Stimulated activated CD4-positive, alpha-beta T cell treated with anti-CD3 and anti-CD28 coated beads, TNF-alpha, amount 100 ng/mL, for 48 hours (primary cell): Measurements from ENCODE around the gene YIF1A.
"Not testable (repeated sequence)": the region's sequence is repeated elsewhere in the genome, so short reads cannot be mapped to it uniquely, and the experiment has no call there.

ENCODE experiments used
- DNase-seq, 3 donors: peaks; one replicate each; pipeline ENCODE4 v3.0.0-alpha.2; 2020; ENCODE audit warnings: low read depth in 3 of 3

The YIF1A gene

GRCh38 chr11:66268952-66269905 lies 19.7 kb downstream of the YIF1A start:
- no peak for DNase-seq

- peak; percentile 99 to 100 (median 99) for DNase-seq
Measured at GRCh38 chr11:66268244-66268951, 20.5 kb downstream of the YIF1A start, which contains the start of gene RAB1B. TSS of gene RAB1B (plus strand) at chr11:66268639. CDS start at chr11:66268680, 41 bp downstream.

DNA sequence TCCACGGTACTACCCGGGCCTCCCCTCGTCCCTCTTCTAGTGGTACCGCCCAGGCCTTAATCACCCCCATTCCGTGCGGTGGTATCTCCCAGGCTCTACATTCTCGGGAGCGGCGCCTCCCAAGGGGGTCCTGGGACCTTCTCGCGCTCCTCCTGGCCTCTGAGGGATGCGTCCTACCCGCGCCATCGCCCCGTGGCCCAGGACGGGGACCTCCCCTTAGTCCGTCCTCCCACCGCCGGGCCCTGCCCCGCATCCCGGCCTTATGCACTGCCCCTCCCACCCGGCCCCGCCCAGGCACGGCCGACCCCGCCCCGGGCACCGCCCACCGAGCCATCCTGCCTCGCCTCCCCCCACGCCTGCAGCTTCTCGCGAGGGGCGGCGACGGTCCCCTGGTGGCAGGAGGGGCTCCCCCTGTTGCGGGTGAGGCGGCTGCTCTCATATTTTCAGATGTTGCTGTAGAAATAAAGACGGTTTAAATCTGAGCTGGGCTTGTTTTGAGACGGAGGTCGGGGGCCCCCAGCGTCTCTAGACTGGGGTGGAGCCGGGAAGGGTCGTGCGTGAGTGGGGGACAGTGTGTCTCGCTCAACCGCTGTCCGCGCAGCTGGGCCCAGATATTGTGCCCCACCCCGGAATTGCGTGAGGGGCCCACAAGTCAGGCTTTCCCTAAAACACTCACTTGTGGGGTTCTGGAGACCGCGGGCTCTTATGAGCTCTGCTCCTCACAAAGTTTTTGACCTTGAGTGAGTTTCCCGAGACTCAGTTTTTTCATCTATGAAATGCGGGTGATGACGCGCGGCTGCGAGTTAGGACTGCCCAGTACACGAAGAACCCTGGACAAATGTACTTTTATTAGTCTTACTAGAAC lies 21.3 kb downstream of the YIF1A start:
- DNase-seq: peak; percentile 76 to 91 (median 80)

DNA sequence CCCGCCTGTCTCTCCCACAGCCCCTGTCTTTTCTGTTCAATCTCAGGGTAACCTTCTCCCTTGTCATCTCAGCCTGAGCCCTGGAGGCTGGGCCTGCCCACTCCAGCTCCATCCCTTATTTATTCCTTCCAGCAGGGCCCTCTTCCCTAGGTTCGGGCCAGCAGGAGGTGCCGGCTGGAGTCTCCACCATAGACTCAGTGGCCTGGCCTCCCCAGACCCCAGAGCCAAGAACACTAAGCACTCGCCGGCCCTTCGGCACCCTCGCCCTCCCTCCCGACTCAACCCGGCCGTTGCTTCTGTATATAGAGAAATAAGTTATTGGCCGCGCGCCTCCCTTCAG lies 21.9 kb downstream of the YIF1A start:
- no peak for DNase-seq

GRCh38 chr11:66266378-66267038 lies 22.4 kb downstream of the YIF1A start:
- DNase-seq: no peak

DNA sequence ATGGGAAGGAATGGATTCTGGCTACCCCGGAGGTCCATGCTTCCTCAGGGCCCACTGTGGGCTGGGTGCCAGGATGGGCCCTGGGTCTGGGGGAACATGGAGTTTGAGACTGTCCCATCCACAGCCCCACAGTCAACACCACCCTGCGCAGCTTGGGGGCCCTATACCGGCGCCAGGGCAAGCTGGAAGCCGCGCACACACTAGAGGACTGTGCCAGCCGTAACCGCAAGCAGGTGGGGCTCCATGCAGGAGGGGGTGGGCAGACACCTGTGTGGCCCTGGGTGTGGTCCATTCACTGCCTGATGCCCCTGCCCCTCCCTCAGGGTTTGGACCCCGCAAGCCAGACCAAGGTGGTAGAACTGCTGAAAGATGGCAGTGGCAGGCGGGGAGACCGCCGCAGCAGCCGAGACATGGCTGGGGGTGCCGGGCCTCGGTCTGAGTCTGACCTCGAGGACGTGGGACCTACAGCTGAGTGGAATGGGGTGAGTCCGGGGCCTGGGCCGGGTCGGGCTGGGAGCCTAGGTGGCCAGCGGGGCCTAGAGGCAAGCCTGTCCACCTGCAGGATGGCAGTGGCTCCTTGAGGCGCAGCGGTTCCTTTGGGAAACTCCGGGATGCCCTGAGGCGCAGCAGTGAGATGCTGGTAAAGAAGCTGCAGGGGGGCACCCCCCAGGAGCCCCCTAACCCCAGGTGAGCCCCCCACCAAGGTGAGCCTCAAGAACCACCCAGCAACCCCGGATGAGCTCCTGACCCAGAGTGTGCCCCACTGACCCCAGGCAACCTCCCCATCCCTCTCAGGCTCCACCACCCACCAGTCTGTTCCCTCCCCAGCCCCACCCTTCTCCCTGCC lies 23.2 kb downstream of the YIF1A start:
- DNase-seq: no peak

DNA sequence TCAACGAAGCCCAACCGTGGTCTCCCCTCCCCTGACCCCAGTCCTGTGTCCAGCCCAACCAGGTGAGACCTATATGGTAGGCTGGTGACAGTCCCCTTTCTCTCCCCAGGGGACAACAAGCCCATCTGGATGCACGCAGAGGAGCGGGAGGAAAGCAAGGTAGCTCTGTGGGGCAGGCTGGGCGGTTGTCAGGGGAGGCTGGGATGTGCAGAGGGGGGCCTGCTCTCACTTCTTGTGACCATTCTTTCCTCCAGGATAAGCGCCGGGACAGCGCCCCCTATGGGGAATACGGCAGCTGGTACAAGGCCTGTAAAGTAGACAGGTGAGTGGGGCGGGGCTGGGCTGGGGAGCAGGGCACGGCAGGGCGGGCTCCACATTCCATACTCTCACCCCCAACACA lies 24.0 kb downstream of the YIF1A start:
- peak in 1 of 3 donors; percentile 27 for DNase-seq

DNA sequence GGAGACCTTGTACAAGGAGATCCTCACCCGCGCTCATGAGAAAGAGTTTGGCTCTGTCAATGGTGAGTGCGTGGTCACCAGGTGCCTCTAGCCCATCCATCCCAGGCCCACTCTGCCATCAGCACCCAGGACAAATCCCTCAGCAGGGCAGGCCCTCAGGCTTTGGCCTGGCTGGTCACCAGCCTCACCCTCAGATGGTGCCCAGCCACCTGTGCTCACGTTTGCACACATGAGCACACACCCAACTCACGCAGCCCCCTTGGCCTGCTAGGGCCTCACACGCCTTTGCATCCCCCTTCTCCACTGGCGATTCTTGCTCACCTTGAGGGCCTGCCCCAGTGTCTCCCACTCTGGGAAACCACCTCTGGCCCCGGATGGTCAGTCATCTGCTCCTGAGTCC lies 24.6 kb downstream of the YIF1A start:
- no peak for DNase-seq

GRCh38 chr11:66263785-66264184 lies 25.2 kb downstream of the YIF1A start:
- DNase-seq: no peak

- DNase-seq: no peak
Measured at GRCh38 chr11:66263231-66263630, 25.7 kb downstream of the YIF1A start.

DNA sequence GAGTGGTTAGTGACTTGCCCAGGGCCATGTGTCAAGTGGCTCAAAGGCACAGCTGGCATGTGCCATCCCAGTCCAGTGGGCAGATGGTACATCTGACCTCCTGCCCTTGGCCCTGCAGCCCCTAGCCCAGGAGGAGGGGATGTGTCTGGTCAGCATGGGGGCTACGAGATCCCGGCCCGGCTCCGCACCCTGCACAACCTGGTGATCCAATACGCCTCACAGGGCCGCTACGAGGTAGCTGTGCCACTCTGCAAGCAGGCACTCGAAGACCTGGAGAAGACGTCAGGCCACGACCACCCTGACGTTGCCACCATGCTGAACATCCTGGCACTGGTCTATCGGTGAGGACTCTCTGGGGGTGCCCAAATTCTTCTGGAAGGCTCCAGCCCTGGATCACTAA lies 26.2 kb downstream of the YIF1A start:
- no peak for DNase-seq

GRCh38 chr11:66262191-66262590 lies 26.8 kb downstream of the YIF1A start:
- no peak for DNase-seq

DNA sequence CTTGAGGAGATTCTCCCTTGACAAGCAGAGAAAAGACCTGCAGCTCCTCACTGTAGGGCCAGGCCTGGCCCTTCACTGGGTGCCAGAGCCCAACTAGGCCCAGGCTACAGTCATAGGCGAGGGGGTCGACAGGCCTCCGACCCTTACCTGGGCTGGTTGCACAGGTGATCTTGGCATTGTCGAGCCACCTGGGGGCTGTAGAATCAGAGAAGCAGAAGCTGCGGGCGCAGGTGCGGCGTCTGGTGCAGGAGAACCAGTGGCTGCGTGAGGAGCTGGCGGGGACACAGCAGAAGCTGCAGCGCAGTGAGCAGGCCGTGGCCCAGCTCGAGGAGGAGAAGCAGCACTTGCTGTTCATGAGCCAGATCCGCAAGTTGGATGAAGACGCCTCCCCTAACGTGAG lies 27.4 kb downstream of the YIF1A start:
- no peak for DNase-seq

DNA sequence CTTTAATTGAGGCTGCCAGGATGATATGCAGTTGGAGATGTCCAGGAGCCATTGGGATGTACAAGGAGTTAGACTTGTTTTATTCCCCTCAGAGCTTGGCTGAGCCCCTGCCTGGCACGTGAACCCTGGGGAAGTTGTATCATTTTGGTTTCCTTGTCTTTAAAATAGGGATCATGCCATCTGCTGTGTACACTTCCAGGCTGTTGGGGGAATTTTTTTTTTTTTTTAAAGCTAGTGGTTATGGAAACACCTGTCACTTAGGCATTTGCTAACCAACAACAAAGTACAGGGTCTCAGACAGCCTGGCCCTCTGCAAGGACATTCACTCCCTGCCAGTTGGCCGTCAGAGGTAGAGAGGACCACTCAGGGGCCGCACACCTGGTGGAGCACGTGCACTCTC lies 29.0 kb downstream of the YIF1A start:
- no peak for DNase-seq

DNA sequence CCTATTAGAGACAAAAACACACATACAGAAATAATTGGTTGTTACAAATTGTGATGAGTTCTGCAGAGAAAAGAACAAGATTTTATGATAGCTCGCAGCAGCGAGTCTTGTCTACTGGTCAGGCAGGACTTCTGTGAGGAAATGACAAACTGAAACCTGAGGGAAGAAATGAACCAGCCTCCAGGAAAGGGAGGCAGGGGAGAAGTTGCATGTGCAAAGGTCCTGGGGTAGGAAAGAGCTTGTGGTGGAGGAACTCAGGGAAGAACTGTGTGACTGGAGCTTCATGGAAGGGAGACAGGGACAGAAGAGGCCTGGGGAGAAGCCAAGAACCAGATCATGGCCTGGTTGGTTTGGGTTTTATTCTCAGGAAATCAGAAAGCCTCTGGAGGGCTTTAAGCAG lies 29.7 kb downstream of the YIF1A start:
- no peak for DNase-seq

GRCh38 chr11:66258473-66258893 lies 30.5 kb downstream of the YIF1A start:
- DNase-seq: no peak

GRCh38 chr11:66253081-66253480 lies 35.9 kb downstream of the YIF1A start:
- not testable (repeated sequence) for DNase-seq

- DNase-seq: no peak
Measured at GRCh38 chr11:66251809-66252208, 37.1 kb downstream of the YIF1A start.

DNA sequence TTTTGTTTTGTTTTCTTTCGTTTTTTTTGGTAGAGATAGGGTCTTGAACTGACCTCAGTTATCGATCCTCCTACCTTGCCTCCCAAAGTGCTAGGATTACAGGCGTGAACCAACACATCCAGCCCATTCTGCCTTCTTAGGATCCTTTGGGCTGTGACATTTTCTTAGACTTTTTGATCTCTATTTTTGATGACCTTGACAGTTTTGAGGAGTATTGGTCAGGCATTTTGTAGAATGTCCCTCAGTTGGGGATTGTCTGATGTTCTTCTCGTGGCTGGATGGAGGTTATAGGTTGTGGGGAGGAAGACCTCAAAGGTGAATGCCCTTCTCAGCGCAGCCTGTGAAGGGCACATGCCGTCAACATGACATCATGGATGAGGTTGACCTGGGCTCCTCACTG lies 40.0 kb downstream of the YIF1A start:
- no peak for DNase-seq

- no peak for DNase-seq
Measured at GRCh38 chr11:66247801-66248200, 41.1 kb downstream of the YIF1A start.

DNA sequence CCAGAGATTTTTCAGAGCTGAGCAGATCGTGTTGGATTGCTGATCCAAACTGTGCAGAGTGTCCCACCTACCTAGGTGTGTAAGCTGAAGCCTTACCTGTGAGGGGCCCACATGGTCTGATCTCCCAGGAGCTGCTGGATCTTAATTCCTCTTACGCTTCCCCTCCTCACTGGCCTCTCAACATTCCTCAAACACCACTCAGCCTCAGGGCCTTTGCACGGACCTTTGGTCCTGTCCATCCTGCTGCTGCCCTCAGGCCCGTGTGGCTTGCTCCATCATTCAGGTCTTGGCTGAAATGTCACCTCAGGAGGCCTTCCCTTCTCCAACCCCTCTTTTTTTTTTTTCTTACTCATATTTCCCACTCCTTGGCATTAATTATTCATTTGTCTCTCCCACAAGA lies 41.6 kb downstream of the YIF1A start:
- no peak for DNase-seq
